Measurements from ENCODE around the gene PTPN3. TPM values are rescaled to one million over a fixed set of nuclear protein-coding genes. Genes with fewer than 3 reads are reported as not detected.

PTPN3 gene
- total and polyA plus RNA-seq, 8 donors: 8.0 to 16.6 (median 13.6) TPM

GRCh38 chr9:109349421-109349846, 148.7 kb downstream of the PTPN3 start:
- peak; percentile 21 to 78 (median 48) for ATAC-seq
- H3K4me3 ChIP-seq: no peak overlapping the region
- TF ChIP-seq CTCF (IDR thresholded peaks at IDR 0.05): no peak
- peak overlapping the region in 1 of 4 donors; percentile 9 for H3K27ac ChIP-seq
- peak in 2 of 6 donors; percentile 23 to 28 for DNase-seq
- no peaks in the 10 kb centered on the region for H3K27me3 ChIP-seq
- intact Hi-C loops (cut with DNase I): no loop called here
- H3K9me3 ChIP-seq: no peaks in the 10 kb centered on the region
- no peak for FAIRE-seq
- H3K4me1 ChIP-seq: peaks cover 8 to 19% (median 12%) of the 10 kb centered on the region in 3 donors
- no peaks in the 10 kb centered on the region for H3K36me3 ChIP-seq

GRCh38 chr9:109346904-109347303, 151.2 kb downstream of the PTPN3 start:
- no peak for ATAC-seq
- H3K4me3 ChIP-seq: no peak overlapping the region
- no peaks in the 10 kb centered on the region for H3K27me3 ChIP-seq
- FAIRE-seq: no peak
- 85 to 87% methylated on average over 3 of the region's 3 CpGs for WGBS, 2 donors
- intact Hi-C loops (cut with DNase I): no loop called here
- H3K27ac ChIP-seq: no peak overlapping the region
- DNase-seq: no peak
- H3K9me3 ChIP-seq: no peaks in the 10 kb centered on the region
- TF ChIP-seq CTCF (IDR thresholded peaks at IDR 0.05): no peak
- peaks cover 8 to 19% (median 12%) of the 10 kb centered on the region in 3 donors for H3K4me1 ChIP-seq
- no peaks in the 10 kb centered on the region for H3K36me3 ChIP-seq

- no peak for DNase-seq
- Histone ChIP-seq H3K27me3 (no peaks in the 10 kb centered on the region), H3K9me3 (no peaks in the 10 kb centered on the region), H3K36me3 (no peaks in the 10 kb centered on the region), H3K27ac (peak overlapping the region; percentile 66 to 84 (median 82)), H3K4me1 (peaks cover 8 to 18% (median 12%) of the 10 kb centered on the region in 3 donors), H3K4me3 (no peak overlapping the region)
- intact Hi-C loops (cut with DNase I): no loop called here
- ATAC-seq: no peak
- no peak for TF ChIP-seq CTCF (IDR thresholded peaks at IDR 0.05)
- 30 to 31% methylated on average over 3 of the region's 3 CpGs for WGBS, 2 donors
- FAIRE-seq: no peak
Measured at GRCh38 chr9:109344866-109345265, 153.2 kb downstream of the PTPN3 start.

- WGBS, 2 donors: 91 to 92% methylated on average over 4 of the region's 4 CpGs
- ATAC-seq (no peak), FAIRE-seq (no peak)
Measured at GRCh38 chr9:109342878-109343277, 155.2 kb downstream of the PTPN3 start.

More at GRCh38 chr9:109342878-109343277, 155.2 kb downstream of the PTPN3 start:
- Histone ChIP-seq H3K4me1 (peaks cover 8 to 13% (median 8%) of the 10 kb centered on the region in 3 donors), H3K4me3 (no peak overlapping the region), H3K27me3 (no peaks in the 10 kb centered on the region), H3K27ac (no peak overlapping the region), H3K36me3 (no peaks in the 10 kb centered on the region), H3K9me3 (no peaks in the 10 kb centered on the region)
- intact Hi-C loops (cut with DNase I): no loop called here
- TF ChIP-seq CTCF (IDR thresholded peaks at IDR 0.05): no peak
- no peak for DNase-seq
